A549 (cell line): ENCODE data around the gene ERMAP. TPM values are rescaled to one million over a fixed set of nuclear protein-coding genes. Genes with fewer than 3 reads are reported as not detected.

Experiments used
- ATAC-seq, 2 experiments: fragments of 200-7000 bp in 1 of 2; fragments of >200 bp in 1 of 2; cut with Nextera tagmentation in 1 of 2; cut with Tn5 transposase in 1 of 2; 3 replicates each; pipeline versions ENCODE4 v1.8.0 to v1.9.1; 2018 to 2020; ENCODE audit warnings: mild to moderate bottlenecking in 1 of 2, moderate library complexity in 1 of 2
- CTCF ChIA-PET: fragments of 300-600 bp; sonication (Branson Sonifier 250); formaldehyde crosslinking; extraction: SDS; loops from one replicate; lab custom pipeline; 2021; ENCODE audit warnings: antibody characterized with exemption, inconsistent platforms; lab: Yijun Ruan, JAX
- POLR2A ChIA-PET: fragments of 350-600 bp; formaldehyde crosslinking; extraction: SDS; loops from one replicate; lab custom pipeline; 2021; ENCODE audit warnings: antibody characterized with exemption, inconsistent platforms; lab: Yijun Ruan, JAX
- DNase-seq, 2 experiments: peaks; one replicate each; pipeline versions ENCODE4 v3.0.0 to v3.0.0-alpha.2; 2011 to 2016; ENCODE audit warnings: low read depth in 1 of 2, low spot score in 1 of 2
- FAIRE-seq: peaks from 2 replicates; lab custom pipeline; 2011; peaks lifted over from hg19 to GRCh38; lab: Jason Lieb, UNC
- H3K27ac ChIP-seq, 2 experiments: fragments of >200 bp; sonication (Bioruptor Twin); formaldehyde crosslinking; 3 replicates each; pipeline ENCODE4 v1.5.1; 2016 to 2017
- H3K4me1 ChIP-seq: fragments of >200 bp; sonication (Bioruptor Twin); formaldehyde crosslinking; 3 replicates; pipeline ENCODE4 v1.6.1; 2016
- H3K4me2 ChIP-seq: fragments of >200 bp; sonication (Bioruptor Twin); formaldehyde crosslinking; 3 replicates; pipeline ENCODE4 v1.6.1; 2016
- H3K4me3 ChIP-seq: fragments of >200 bp; sonication (Bioruptor Twin); formaldehyde crosslinking; 3 replicates; pipeline ENCODE4 v1.5.1; 2016
- H3K9me3 ChIP-seq: fragments of >200 bp; sonication (Bioruptor Twin); formaldehyde crosslinking; 3 replicates; pipeline ENCODE4 v1.6.1; 2016
- CHD4 ChIP-seq: fragments of 200-600 bp; sonication (generic); IDR thresholded peaks from 2 replicates; pipeline ENCODE4 v1.6.1; 2016; ENCODE audit warnings: antibody characterized with exemption, mild to moderate bottlenecking, borderline replicate concordance
- E2F6 ChIP-seq: IDR thresholded peaks from 2 replicates; pipeline ENCODE4 v1.6.1; 2012; ENCODE audit warnings: low read depth, borderline replicate concordance
- ESRRA ChIP-seq: fragments of 150-350 bp; IDR thresholded peaks from 2 replicates; pipeline ENCODE4 v1.6.1; 2014; ENCODE audit warnings: mild to moderate bottlenecking, low read length, borderline replicate concordance
- HDAC2 ChIP-seq: fragments of 200-600 bp; sonication (generic); IDR thresholded peaks from 2 replicates; pipeline ENCODE4 v1.6.1; 2016
- HMGXB4 ChIP-seq: fragments of 250-450 bp; sonication (Bioruptor Pico); IDR thresholded peaks from 2 replicates; pipeline ENCODE4 v1.5.0; 2021; ENCODE audit warnings: mild to moderate bottlenecking, moderate library complexity, borderline replicate concordance
- HOXA7 ChIP-seq: fragments of 250-450 bp; sonication (Bioruptor Pico); IDR thresholded peaks from 2 replicates; pipeline ENCODE4 v1.5.0; 2020; ENCODE audit warnings: mild to moderate bottlenecking, moderate library complexity
- JUNB ChIP-seq: fragments of >200 bp; sonication (Bioruptor Twin); formaldehyde crosslinking; IDR thresholded peaks from 2 replicates; pipeline ENCODE4 v1.6.1; 2016
- KDM1A ChIP-seq: fragments of 200-600 bp; sonication (generic); IDR thresholded peaks from 2 replicates; pipeline ENCODE4 v1.6.1; 2016; ENCODE audit warnings: low read depth, mild to moderate bottlenecking
- RAD21 ChIP-seq, 2 experiments: fragments of >200 bp in 1 of 2; sonication (Bioruptor Twin) in 1 of 2; formaldehyde crosslinking in 1 of 2; IDR thresholded peaks in 1 of 2; conservative IDR thresholded peaks in 1 of 2; 2 replicates in 1 of 2; 3 replicates in 1 of 2; pipeline ENCODE4 v1.6.1; 2012 to 2018; ENCODE audit warnings: inconsistent platforms in 1 of 2
- RCOR1 ChIP-seq: fragments of 150-350 bp; IDR thresholded peaks from 2 replicates; pipeline ENCODE4 v1.6.1; 2014; ENCODE audit warnings: antibody characterized with exemption, low read length, low read depth
- REST ChIP-seq: fragments of 200-600 bp; sonication (generic); IDR thresholded peaks from 2 replicates; pipeline ENCODE4 v1.6.1; 2016; ENCODE audit warnings: antibody characterized with exemption, mild to moderate bottlenecking, moderate library complexity
- RNF2 ChIP-seq: fragments of 200-600 bp; sonication (generic); IDR thresholded peaks from 2 replicates; pipeline ENCODE4 v1.6.1; 2016; ENCODE audit warnings: low read depth, mild to moderate bottlenecking, antibody characterized with exemption, moderate library complexity, borderline replicate concordance
- WGBS: methylation state at CpG from one replicate; pipeline ENCODE4 v1.1.6; 2017; ENCODE audit errors: missing lambda C conversion rate; 5-methylcytosine and 5-hydroxymethylcytosine counted together
- polyA plus RNA-seq, 4 experiments: library from polyadenylated mRNA; depleted of rRNA in 3 of 4; stranded (reverse); fragments of >200 nt; fragmentation: RNase III in 1 of 4; extraction: RNeasy Plus Mini Kit Qiagen cat#74134 plus additional on column Dnase treatment in 1 of 4; gene quantifications; 2 replicates in 3 of 4; 3 replicates in 1 of 4; pipeline ENCODE4 v1.2.3, GENCODE V29; 2011 to 2017

ERMAP gene
- polyA plus RNA-seq, 2 of the 4 experiments (the other 2 are of a cell fraction) = 5.4 to 10.7 TPM

- TF ChIP-seq RCOR1 (no peak), REST (no peak)
- FAIRE-seq = no peak
- POLR2A ChIA-PET = no interaction called here
- no peak for DNase-seq
- no peak overlapping the region for H3K27ac ChIP-seq
- no peak overlapping the region for H3K4me2 ChIP-seq
- CTCF ChIA-PET = interaction anchor here (0.6 to 1.0 kb wide), 2 partner anchors 11 to 568 kb away, joined by 3 read pairs; partner anchors contain the start of gene MPL
- peaks cover 10% of the 10 kb centered on the region; the same call in 2 of the 3 replicates for H3K4me1 ChIP-seq
- no peak for ATAC-seq
- WGBS = 95% methylated on average over 3 of the region's 3 CpGs
- H3K9me3 ChIP-seq = no peaks in the 10 kb centered on the region
- no peak overlapping the region for H3K4me3 ChIP-seq
These were observed 47.1 kb upstream of the ERMAP start for GRCh38 chr1:42769811-42770210.

- ChIA-PET CTCF (interaction anchor here (0.9 to 2.6 kb wide), 2 partner anchors 128 to 300 kb away, joined by 3 to 10 read pairs; no protein-coding TSS in a partner anchor), POLR2A (no interaction called here)
- Histone ChIP-seq H3K27ac (no peak overlapping the region), H3K4me1 (no peaks in the 10 kb centered on the region), H3K4me2 (no peak overlapping the region), H3K4me3 (no peak overlapping the region), H3K9me3 (no peaks in the 10 kb centered on the region)
- no peak for ATAC-seq
- no peak for DNase-seq
- 92% methylated on average over 2 of the region's 2 CpGs for whole genome bisulfite sequencing
- no peak for FAIRE-seq
- TF ChIP-seq ESRRA (no peak), HMGXB4 (CRISPR knock-in tag) (no peak), RAD21 (conservative IDR thresholded peaks at IDR 0.05 in 1 of 2, IDR thresholded peaks at IDR 0.05 in 1 of 2) (no peak), CHD4 (no peak)
These were observed 43.5 kb upstream of the ERMAP start for GRCh38 chr1:42773420-42773819.

- FAIRE-seq (no peak), DNase-seq (no peak), ATAC-seq (no peak)
- no peak for TF ChIP-seq HOXA7
- TF ChIP-seq HDAC2 = no peak
- TF ChIP-seq KDM1A = no peak
- no peak for TF ChIP-seq JUNB
- TF ChIP-seq REST = no peak
- no peak for TF ChIP-seq RNF2
- no peak for TF ChIP-seq E2F6
- H3K4me3 ChIP-seq = no peak overlapping the region
- POLR2A ChIA-PET = no interaction called here
- H3K9me3 ChIP-seq = no peaks in the 10 kb centered on the region
- CTCF ChIA-PET = no interaction called here
- 86% methylated on average over 4 of the region's 5 CpGs for WGBS
- H3K27ac ChIP-seq = no peak overlapping the region
- H3K4me2 ChIP-seq = no peak overlapping the region
- H3K4me1 ChIP-seq = no peaks in the 10 kb centered on the region
These were observed 41.9 kb upstream of the ERMAP start for GRCh38 chr1:42774928-42775526.
